CMK (cell line): ENCODE results near the gene ZNF474.

Source experiments
- DNase-seq: peaks from one replicate; pipeline ENCODE4 v3.0.0-alpha.2; 2010; ENCODE audit warnings: low read depth

ZNF474 gene

GRCh38 chr5:122118356-122118948 is 10.9 kb upstream of the ZNF474 start:
- no peak for DNase-seq

GRCh38 chr5:122119205-122119604 is 10.1 kb upstream of the ZNF474 start:
- no peak for DNase-seq

GRCh38 chr5:122120493-122120892 is 8.9 kb upstream of the ZNF474 start:
- no peak for DNase-seq

- no peak for DNase-seq
Measured at GRCh38 chr5:122120957-122121356, 8.4 kb upstream of the ZNF474 start.

- no peak for DNase-seq
Measured at GRCh38 chr5:122121479-122122465, 7.6 kb upstream of the ZNF474 start.

GRCh38 chr5:122124766-122125165 is 4.6 kb upstream of the ZNF474 start:
- DNase-seq = no peak

- peak; percentile 27 for DNase-seq
Measured at GRCh38 chr5:122126177-122126755, 3.1 kb upstream of the ZNF474 start.

GRCh38 chr5:122126756-122127321 is 2.5 kb upstream of the ZNF474 start:
- DNase-seq = no peak

GRCh38 chr5:122130152-122130551 is 806 bp downstream of the ZNF474 start:
- DNase-seq = no peak

GRCh38 chr5:122137702-122138101 is 8.4 kb downstream of the ZNF474 start:
- DNase-seq = no peak

- DNase-seq = no peak
Measured at GRCh38 chr5:122138356-122138755, 9.0 kb downstream of the ZNF474 start.

GRCh38 chr5:122140900-122141299 is 11.6 kb downstream of the ZNF474 start:
- no peak for DNase-seq

GRCh38 chr5:122141751-122142150 is 12.4 kb downstream of the ZNF474 start:
- DNase-seq = no peak

- DNase-seq = no peak
Measured at GRCh38 chr5:122142480-122143164, 13.3 kb downstream of the ZNF474 start.

GRCh38 chr5:122144236-122144635 is 14.9 kb downstream of the ZNF474 start:
- no peak for DNase-seq

- DNase-seq = no peak
Measured at GRCh38 chr5:122145906-122146305, 16.6 kb downstream of the ZNF474 start.

- no peak for DNase-seq
Measured at GRCh38 chr5:122149321-122150090, 20.2 kb downstream of the ZNF474 start.

GRCh38 chr5:122150215-122150614 is 20.9 kb downstream of the ZNF474 start:
- DNase-seq = no peak

- DNase-seq = no peak
Measured at GRCh38 chr5:122151640-122152039, 22.3 kb downstream of the ZNF474 start.

GRCh38 chr5:122152266-122152900 is 23.0 kb downstream of the ZNF474 start:
- no peak for DNase-seq

GRCh38 chr5:122153230-122153629 is 23.9 kb downstream of the ZNF474 start:
- DNase-seq = no peak
